ENCODE data around the gene VSX2.

Gene VSX2

DNA sequence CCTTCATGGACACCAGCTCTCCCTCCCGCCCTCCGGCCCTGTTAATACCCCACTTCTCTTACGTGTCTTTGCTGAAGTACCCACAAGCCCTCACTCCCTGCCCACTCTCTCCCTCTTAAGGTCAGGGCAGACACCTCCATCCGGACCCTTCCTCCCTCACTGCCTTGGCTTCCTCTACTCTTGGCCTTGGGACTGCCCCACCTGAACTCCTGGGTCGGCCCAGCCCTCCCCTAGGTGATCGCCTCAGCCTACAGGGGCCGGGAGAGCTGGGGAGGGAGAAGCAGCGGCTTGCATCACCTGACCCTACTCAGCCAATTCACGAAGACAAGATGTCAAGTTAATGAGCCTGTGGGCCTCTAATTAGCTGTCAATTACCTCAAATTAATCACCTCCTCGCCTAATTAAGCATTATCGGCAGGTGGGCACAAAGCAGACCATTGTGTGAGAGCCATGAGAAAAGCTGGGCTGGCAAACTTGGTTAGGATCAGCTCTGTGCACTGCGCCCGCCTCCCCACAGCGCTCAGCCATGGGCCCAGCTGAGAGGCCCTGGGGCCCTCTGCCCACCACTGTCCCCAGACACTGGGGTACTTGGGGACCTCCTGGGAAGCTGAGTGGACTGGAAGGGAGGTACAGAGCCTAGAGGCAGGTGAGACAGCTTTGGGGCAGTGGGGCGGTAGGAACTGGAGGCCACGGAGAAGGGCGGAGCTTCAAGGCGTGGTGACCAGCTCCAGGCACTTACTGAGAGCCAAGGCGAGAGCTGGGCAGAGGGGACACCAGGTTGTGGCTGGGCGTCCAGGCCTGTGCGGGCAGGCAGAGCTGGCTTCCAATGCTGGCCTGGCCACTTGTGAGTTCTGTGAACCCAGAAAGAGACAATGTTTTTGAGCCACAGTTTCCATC, 25.1 kb upstream of the VSX2 start:
- DNase-seq (ENCODE audit: low read depth): no peak
- no peak overlapping the region for H3K4me3 ChIP-seq (ENCODE audit: control insufficient read depth, low read depth, low read length)
- no peak for TF ChIP-seq CTCF (conservative IDR thresholded peaks at IDR 0.05; ENCODE audit: control insufficient read depth, insufficient read depth, low read depth, low read length)

DNA sequence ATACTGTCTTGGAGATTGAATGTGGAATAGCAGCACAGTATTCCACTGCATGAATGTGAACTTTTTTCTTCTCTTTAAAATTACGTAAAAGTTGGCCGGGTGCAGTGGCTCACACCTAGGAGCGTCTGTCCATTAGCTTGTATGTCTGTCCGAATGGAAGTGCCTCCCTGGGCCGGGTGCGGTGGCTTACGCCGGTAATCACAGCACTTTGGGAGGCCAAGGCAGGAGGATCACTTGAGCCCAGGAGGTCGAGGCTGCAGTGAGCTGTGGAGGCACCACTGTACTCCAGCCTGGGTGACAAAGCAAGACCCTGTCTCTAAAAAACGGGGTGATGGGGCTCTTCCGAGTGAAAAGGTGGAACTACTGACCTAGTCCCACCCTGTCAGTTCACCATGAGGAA, 22.6 kb upstream of the VSX2 start:
- TF ChIP-seq CTCF (conservative IDR thresholded peaks at IDR 0.05; ENCODE audit: control insufficient read depth, insufficient read depth, low read depth, low read length): no peak
- no peak overlapping the region for H3K4me3 ChIP-seq (ENCODE audit: control insufficient read depth, low read depth, low read length)
- no peak for DNase-seq (ENCODE audit: low read depth)

- TF ChIP-seq CTCF (conservative IDR thresholded peaks at IDR 0.05; ENCODE audit: control insufficient read depth, insufficient read depth, low read depth, low read length): peak; percentile 78
- no peak overlapping the region for H3K4me3 ChIP-seq (ENCODE audit: control insufficient read depth, low read depth, low read length)
- peak; percentile 47 for DNase-seq (ENCODE audit: low read depth)
These were observed 21.4 kb upstream of the VSX2 start for GRCh38 chr14:74217672-74218448.

GRCh38 chr14:74218462-74218861, 20.8 kb upstream of the VSX2 start:
- no peak for DNase-seq (ENCODE audit: low read depth)
- no peak overlapping the region for H3K4me3 ChIP-seq (ENCODE audit: control insufficient read depth, low read depth, low read length)
- TF ChIP-seq CTCF (conservative IDR thresholded peaks at IDR 0.05; ENCODE audit: control insufficient read depth, insufficient read depth, low read depth, low read length): no peak

- H3K4me3 ChIP-seq (ENCODE audit: control insufficient read depth, low read depth, low read length): no peak overlapping the region
- TF ChIP-seq CTCF (conservative IDR thresholded peaks at IDR 0.05; ENCODE audit: control insufficient read depth, insufficient read depth, low read depth, low read length): no peak
- no peak for DNase-seq (ENCODE audit: low read depth)
These were observed 19.7 kb upstream of the VSX2 start for GRCh38 chr14:74219277-74220205.

DNA sequence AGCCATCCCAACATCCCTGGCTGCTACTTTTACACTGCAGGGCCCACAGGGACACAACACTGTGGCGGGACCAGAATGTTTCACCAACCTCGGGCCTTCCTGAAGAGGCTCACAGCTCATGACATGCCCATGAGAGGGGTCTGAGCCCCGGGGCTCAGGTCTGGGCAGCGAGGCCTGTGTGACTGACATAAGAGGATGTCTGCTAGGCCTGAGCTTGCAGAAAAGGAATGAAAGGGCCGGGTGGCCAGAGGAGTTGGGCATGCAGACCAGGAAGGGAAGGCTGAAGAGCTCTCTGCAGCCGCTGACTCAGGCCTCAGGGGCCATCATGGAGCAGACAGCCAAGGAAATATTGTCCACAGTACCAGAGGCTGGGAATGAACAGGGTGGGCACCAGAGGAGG, 18.3 kb upstream of the VSX2 start:
- TF ChIP-seq CTCF (conservative IDR thresholded peaks at IDR 0.05; ENCODE audit: control insufficient read depth, insufficient read depth, low read depth, low read length): no peak
- H3K4me3 ChIP-seq (ENCODE audit: control insufficient read depth, low read depth, low read length): no peak overlapping the region
- DNase-seq (ENCODE audit: low read depth): no peak

All from fibroblast of mammary gland (primary cell).